Measurements from ENCODE around the gene UBE2L5.

- no peak for TF ChIP-seq L3MBTL2 (conservative IDR thresholded peaks at IDR 0.05)
- TF ChIP-seq CTBP1 (IDR thresholded peaks at IDR 0.05; ENCODE audit: borderline replicate concordance), result no peak
- no peak for TF ChIP-seq HDGF (IDR thresholded peaks at IDR 0.05; ENCODE audit: borderline replicate concordance)
- no peak for TF ChIP-seq ZNF384 (IDR thresholded peaks at IDR 0.05)
- TF ChIP-seq SP1 (IDR thresholded peaks at IDR 0.05), result no peak
- no peak for TF ChIP-seq BHLHE40 (IDR thresholded peaks at IDR 0.05; ENCODE audit: borderline replicate concordance)
- no peak for TF ChIP-seq PKNOX1 (IDR thresholded peaks at IDR 0.05)
- no peak for TF ChIP-seq NFRKB (IDR thresholded peaks at IDR 0.05)
- no peak for TF ChIP-seq SUZ12 (IDR thresholded peaks at IDR 0.05)
Observed at GRCh38 chr13:30416471-30416870, 5.8 kb upstream of the UBE2L5 start.

Data from HEK293T (cell line).